Activated naive CD4-positive, alpha-beta T cell treated with anti-CD3 and anti-CD28 coated beads, Interleukin-2, amount 50 U/mL, for 16 hours (primary cell): ENCODE results near the gene ADRA2C.
"Not testable (repeated sequence)": the region's sequence is repeated elsewhere in the genome, so short reads cannot be mapped to it uniquely, and the experiment has no call there.

ENCODE experiments used
- DNase-seq: peaks from one replicate; pipeline ENCODE4 v3.0.0-alpha.2; 2020

The ADRA2C gene

DNA sequence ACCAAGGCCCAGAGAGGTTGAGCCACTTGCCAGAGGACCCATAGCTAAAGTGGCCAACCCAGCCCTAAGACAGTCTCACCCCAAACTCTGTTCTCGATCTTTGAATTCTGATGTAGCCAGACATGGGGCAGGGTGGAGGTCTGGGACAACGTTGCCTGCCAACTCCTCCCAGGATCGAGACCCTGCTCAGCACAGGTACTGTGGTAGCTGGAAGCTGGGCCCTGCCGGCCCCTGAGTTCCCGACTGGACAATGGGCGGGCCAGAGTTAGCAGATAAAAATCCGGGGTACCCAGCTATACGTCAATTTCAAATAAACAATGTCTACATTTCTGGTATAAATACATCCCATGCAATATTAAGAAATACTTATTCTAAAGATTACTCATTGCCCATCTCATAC is 35.3 kb downstream of the ADRA2C start:
- DNase-seq: no peak

- no peak for DNase-seq
Measured at GRCh38 chr4:3801931-3802550, 35.9 kb downstream of the ADRA2C start.

DNA sequence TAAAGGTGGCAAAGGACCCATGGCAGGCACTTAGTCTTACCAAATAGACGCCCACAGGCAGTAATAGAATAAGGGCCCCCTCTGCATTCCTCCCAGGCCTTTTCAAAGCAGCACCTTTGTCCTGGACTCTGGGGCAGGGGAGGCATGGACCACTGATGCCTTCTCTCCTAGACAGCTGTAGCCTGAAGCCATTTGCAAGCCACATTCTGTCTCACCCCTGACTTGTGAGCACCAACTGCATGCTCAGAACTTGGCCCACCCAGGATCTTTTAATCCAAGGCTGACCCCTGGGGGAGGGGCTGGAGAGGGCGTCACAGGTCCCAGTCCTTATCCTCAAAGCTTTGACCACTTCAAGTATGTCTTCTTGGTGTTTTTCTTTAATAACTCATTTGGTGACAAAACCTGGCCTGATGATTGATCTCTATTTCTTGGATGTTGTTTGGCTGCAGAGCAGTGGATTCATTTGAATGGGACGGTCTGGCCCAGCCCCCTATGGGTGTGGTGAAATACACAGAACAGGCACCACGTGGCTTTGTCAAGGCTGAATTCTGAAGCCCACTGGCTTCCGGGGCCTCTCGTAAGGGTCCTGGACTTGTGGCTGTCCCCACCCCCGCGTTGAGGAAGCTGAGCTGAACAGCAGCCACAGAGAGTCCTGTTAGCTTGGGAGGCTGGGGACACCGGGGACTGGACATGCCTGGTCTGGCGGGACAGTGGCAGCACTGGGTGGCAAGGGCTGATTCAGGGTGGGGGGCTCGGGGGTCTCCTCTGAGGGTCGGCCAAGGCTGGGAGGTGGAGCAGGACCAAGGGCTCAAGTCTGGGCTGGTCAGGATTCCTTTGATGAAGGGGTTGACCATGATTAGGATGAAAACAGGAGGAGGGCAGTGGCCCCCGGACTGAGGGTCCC is 36.6 kb downstream of the ADRA2C start:
- DNase-seq: no peak

- no peak for DNase-seq
Measured at GRCh38 chr4:3803475-3803847, 37.3 kb downstream of the ADRA2C start.

DNA sequence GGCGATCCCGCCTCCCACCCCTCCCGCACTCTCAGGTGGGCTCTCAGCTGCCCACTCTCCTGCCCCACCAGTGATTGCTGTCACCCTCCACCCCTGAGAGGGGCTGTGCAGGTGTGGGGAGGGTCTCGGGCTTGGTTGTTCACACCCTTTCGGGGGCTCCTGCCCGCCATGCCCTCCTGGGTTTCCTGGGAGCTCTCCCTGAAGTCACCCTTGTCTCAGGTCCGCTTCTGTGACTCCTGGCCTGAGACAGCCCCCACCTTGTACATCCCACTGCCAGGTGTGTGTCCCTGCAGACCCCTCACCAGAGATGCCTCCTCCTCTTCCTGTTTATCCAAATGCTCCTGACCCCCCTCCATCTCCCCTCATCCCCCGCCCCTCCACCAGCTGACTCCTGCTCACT is 37.8 kb downstream of the ADRA2C start:
- DNase-seq: no peak

GRCh38 chr4:3805026-3805425 is 38.8 kb downstream of the ADRA2C start:
- no peak for DNase-seq

DNA sequence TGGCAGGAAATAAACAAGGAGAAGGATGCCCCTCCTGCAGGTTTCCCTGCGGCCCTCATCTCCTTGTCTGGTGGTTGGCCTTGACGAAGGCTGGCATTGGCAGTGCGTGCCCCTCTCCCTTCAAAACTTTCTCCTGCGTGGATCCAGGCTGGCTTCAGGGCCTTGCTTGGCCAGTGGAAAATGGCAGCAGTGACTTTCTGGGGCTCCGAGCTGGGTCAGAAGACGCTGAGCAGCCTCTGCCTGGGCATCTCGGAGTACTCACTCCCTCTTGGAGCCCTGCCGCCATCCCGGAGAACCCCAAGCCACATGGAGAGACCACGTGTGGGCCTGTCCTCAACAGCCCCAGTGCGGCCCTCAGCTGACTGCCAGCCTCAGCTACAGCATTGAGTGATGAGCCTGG is 39.5 kb downstream of the ADRA2C start:
- DNase-seq: no peak

DNA sequence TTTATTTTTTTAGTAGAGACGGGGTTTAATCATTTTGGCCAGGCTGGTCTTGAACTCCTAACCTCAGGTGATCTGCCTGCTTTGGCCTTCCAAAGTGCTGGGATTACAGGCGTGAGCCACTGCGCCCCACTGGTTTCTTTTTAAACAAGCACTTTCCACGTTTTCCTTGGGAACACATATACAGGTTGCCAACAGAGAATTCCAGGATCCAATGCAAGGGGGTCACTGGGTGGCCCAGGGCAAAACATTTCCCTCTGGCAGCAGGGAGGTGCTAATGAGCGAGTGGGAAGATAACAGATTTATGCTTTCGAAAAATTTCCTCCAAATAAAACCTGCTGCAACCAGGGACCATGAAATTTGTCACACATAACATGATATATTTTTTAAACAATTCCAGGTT is 41.1 kb downstream of the ADRA2C start:
- no peak for DNase-seq

DNA sequence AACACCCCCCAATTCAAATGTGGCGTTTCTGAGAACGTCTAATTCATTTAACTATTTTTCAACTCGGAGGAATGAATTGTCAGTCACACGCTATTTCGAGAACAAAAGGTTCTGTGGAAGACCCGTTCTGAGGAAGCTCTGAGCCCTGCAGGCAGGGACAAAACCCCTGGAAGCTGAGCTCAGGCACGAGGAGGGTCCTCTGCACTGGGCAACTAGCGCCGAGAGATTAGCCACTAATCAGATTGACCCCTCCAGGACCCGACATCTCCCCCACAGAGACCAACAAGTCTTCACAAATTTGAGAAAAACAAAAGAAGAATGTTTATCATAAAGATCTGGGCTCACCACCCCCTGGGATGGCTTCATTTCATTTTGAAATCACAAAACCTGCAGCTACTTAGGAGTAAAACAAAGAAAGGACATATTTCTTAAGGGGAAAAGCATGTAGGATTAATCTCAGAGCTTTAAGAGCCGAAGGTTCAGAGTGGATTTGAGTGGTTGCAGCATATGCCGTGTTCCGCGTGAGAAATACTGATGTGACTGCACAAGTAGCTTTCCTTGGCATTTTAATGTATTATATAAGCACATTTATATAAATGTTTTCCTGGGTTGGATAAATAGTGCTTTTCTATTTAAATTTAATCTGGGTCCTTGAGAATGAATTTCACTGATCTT is 41.8 kb downstream of the ADRA2C start:
- no peak for DNase-seq

DNA sequence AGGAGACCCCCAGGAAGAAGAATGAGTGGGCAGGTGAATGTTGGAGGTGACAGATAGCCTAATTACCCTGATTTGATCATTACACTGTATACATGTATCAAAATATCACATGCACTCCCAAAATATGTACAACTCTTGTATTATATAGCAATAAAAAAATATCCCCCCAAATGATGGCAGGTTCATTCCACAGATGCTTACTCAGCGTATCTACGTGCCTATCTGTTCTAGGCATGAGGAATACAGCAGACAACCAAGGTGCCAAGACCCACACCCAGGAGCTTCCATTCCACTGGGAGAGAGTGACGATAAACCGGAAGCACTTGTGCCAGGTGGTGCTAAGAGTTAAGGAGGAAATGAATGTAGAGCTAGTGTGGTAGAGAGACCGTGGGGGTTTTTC is 42.4 kb downstream of the ADRA2C start:
- no peak for DNase-seq

DNA sequence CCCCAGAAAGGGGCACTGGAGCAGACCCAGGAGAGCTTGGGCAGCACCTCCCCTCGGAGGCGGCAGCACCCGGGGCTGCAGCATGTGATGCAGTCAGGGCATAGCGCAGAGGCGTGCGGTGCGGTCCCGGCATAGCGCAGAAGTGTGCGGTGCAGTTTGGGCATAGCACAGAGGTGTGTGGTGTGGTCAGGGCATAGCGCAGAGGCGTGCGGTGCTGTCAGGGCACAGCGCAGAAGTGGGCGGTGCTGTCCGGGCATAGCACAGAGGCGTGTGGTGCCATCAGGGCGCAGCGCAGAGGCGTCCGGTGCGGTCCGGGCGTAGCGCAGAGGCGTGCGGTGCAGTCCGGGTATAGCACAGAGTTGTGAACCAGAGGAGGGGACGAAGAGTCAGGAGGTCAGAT is 42.8 kb downstream of the ADRA2C start:
- DNase-seq: no peak

- no peak for DNase-seq
Measured at GRCh38 chr4:3809451-3810110, 43.4 kb downstream of the ADRA2C start.

- no peak for DNase-seq
Measured at GRCh38 chr4:3810111-3810680, 44.0 kb downstream of the ADRA2C start.

DNA sequence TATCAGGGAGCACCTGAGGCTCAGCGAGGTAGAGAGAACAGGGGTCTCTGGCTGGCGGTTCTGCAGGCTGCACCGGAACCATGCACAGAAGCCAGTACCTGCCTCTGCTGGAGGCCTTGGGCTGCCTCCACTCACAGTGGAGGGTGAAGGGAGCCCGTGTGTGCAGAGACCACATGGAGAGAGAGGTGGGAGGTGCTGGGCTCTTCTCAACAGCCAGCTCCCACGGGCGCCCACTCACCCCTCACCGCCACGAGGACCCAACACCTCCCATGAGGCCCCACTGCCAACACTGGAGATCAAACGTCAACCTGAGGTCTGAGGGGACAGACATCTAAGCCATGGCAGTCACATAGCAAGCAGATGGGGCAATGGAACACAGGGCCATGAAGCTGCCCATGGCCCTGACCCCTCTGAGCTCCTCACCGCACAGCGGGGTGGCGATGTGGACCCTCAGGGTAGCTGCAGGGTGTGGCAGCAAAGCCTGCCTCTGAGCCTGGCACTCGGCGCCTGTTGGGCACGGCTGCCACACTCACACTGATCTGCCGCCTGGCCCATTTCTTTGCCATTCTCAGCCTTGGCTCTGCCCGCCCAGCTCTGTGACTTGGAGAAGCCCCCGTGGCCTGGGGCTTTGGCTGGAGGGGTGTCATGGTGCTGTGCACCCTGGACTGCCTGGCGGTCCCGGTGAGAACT is 44.8 kb downstream of the ADRA2C start:
- no peak for DNase-seq

- DNase-seq: no peak
Measured at GRCh38 chr4:3811621-3812020, 45.4 kb downstream of the ADRA2C start.

DNA sequence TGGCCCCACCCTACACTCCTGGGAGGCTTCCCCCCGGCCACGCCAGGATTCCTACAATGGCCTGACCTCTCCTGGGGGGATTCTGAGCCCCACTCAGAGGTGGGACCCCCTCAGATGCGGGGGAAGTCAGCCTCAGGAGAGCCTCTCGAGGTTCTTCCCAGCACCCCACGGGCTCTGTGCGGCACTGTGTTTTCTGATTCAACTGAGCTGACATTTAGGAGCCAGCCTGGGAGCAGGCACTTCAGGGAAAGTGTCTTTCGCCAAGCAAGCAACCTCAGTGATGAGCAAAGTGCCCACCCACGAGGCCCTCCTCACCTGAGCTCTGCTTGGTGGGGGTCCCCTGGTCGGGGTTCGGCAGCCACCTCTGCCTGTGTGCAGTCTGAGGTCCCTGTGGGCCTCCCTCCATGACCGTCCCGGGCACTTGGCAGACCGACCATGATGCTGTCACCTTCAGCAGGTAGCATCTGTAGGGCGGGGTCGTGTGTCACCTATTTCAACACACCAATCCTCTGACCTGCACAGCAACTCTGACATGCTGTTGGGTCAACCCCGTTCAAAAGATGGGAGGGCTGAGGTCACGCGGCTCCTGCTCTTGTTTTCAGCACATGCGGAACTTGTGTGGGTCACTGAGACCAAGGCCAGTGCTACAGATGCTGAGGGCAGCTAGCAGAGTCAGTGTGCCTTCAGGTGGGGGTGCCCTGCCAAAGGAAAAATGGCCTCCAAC is 46.2 kb downstream of the ADRA2C start:
- no peak for DNase-seq

DNA sequence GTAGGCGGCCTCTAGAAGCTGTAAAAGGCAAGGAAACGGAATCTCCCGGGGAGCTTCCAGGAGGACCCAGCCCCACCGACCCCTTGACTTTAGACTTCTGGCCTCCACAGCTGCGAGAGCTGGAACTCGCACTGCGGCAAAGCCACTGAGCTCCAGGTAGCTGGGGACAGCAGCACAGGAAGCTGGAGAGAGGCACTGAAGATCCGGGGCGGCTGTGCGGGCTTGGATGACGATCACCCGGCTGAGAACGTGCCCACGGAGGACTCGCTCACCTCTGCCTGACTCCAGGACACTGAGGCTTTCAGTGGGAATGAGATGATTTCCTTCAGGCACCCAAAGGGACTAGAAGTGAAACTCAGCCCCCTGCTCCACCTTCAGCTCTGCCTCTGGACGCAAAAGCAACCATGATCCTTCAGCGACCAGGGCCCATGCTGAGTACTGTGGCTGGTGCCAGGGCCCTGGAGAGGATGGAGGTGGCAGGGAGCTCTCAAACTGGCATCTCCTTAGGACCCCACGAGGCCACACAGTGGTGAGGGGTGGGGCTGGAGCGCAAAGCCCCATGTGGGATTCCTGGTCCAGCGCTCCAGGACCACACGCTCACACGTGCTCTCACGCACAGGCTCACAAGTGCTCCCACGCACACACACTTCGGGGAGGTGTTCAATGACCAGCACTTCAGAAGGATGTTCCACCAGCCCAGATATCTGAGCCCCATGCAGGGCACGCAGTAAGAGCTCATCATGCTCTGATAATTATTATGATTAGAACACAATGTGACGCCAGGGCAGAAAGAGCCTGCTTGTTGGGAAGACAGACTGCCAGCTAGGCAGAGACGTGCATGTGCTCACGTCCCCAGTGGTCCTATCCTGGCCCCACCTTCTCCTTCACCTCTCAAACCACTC is 47.2 kb downstream of the ADRA2C start:
- DNase-seq: no peak

GRCh38 chr4:3814053-3814570 is 47.9 kb downstream of the ADRA2C start:
- no peak for DNase-seq

- DNase-seq: not testable (repeated sequence)
Measured at GRCh38 chr4:3814838-3815237, 48.7 kb downstream of the ADRA2C start.

- DNase-seq: no peak
Measured at GRCh38 chr4:3816256-3816825, 50.2 kb downstream of the ADRA2C start.
